GM21737 (cell line): ENCODE data around the gene MYF5.
A peak's percentile ranks its signal among the peaks of the same experiment; 100 is the strongest.

Experiments
- ATAC-seq: cut with Tn5 transposase; IDR thresholded peaks from one replicate; pipeline ENCODE4 v1.9.1; 2021; ENCODE audit warnings: mild to moderate bottlenecking, moderate library complexity; ENCODE audit not compliant: unreplicated experiment

The MYF5 gene

GRCh38 chr12:80756875-80757274 is 40.2 kb downstream of the MYF5 start:
- ATAC-seq: no peak

GRCh38 chr12:80761838-80762237 is 45.1 kb downstream of the MYF5 start:
- ATAC-seq: no peak

GRCh38 chr12:80763874-80764273 is 47.2 kb downstream of the MYF5 start:
- ATAC-seq: no peak

GRCh38 chr12:80766210-80766609 is 49.5 kb downstream of the MYF5 start:
- ATAC-seq: no peak

GRCh38 chr12:80766897-80767296 is 50.2 kb downstream of the MYF5 start:
- peak; percentile 91 for ATAC-seq
